ENCODE data around the gene CCDC43.
A peak's percentile ranks its signal among the peaks of the same experiment; 100 is the strongest.

CCDC43 gene

GRCh38 chr17:44628243-44629188 lies 61.1 kb downstream of the CCDC43 start:
- Histone ChIP-seq H3K27me3 (ENCODE audit: control insufficient read depth, insufficient read depth, low read length, poor library complexity, severe bottlenecking) (peaks cover 4% of the 10 kb centered on the region), H3K9me3 (ENCODE audit: control insufficient read depth, low read length) (no peaks in the 10 kb centered on the region), H3K4me1 (ENCODE audit: control insufficient read depth, insufficient read depth, low read length) (peaks cover 13% of the 10 kb centered on the region), H3K36me3 (ENCODE audit: control insufficient read depth, insufficient read depth, low read length) (no peaks in the 10 kb centered on the region), H3K27ac (ENCODE audit: insufficient read depth, low read depth, low read length, poor library complexity, severe bottlenecking) (peak overlapping the region; percentile 62), H3K4me3 (ENCODE audit: insufficient read depth, low read depth, low read length) (no peak overlapping the region)
- WGBS, 2 experiments = 38% methylated on average over 34 of the region's 34 CpGs

GRCh38 chr17:44627513-44628242 lies 61.9 kb downstream of the CCDC43 start:
- no peak overlapping the region for H3K4me3 ChIP-seq (ENCODE audit: insufficient read depth, low read depth, low read length)
- H3K27me3 ChIP-seq (ENCODE audit: control insufficient read depth, insufficient read depth, low read length, poor library complexity, severe bottlenecking) = peaks cover 4% of the 10 kb centered on the region
- H3K4me1 ChIP-seq (ENCODE audit: control insufficient read depth, insufficient read depth, low read length) = peaks cover 13% of the 10 kb centered on the region
- 70 to 72% methylated on average over 9 of the region's 9 CpGs for WGBS, 2 experiments
- no peaks in the 10 kb centered on the region for H3K36me3 ChIP-seq (ENCODE audit: control insufficient read depth, insufficient read depth, low read length)
- H3K9me3 ChIP-seq (ENCODE audit: control insufficient read depth, low read length) = no peaks in the 10 kb centered on the region
- peak overlapping the region; percentile 62 for H3K27ac ChIP-seq (ENCODE audit: insufficient read depth, low read depth, low read length, poor library complexity, severe bottlenecking)
